HepG2 (cell line): Measurements from ENCODE around the gene RNF208. TPM values are rescaled to one million over a fixed set of nuclear protein-coding genes. Genes with fewer than 3 reads are reported as not detected.

Experiments
- ARID4A ChIP-seq: sonication (generic); formaldehyde crosslinking; IDR thresholded peaks from 2 replicates; pipeline ENCODE4 v1.5.0; 2020; ENCODE audit warnings: mild to moderate bottlenecking, missing genetic modification reagents, borderline replicate concordance
- ELF3 ChIP-seq: IDR thresholded peaks from 2 replicates; pipeline ENCODE4 v1.6.1; 2016; ENCODE audit warnings: missing genetic modification reagents, missing compliant biosample characterization
- GLI4 ChIP-seq: sonication (generic); formaldehyde crosslinking; IDR thresholded peaks from 2 replicates; pipeline ENCODE4 v1.5.1; 2020; ENCODE audit warnings: missing genetic modification reagents, mild to moderate bottlenecking, moderate library complexity, borderline replicate concordance
- GTF3A ChIP-seq: sonication (generic); formaldehyde crosslinking; conservative IDR thresholded peaks from 2 replicates; pipeline ENCODE4 v1.4.0; 2020; ENCODE audit warnings: mild to moderate bottlenecking, missing genetic modification reagents
- KLF13 ChIP-seq: sonication (generic); formaldehyde crosslinking; IDR thresholded peaks from 2 replicates; pipeline ENCODE4 v1.4.0; 2020; ENCODE audit warnings: mild to moderate bottlenecking, missing genetic modification reagents
- PAWR ChIP-seq: sonication (generic); formaldehyde crosslinking; IDR thresholded peaks from 2 replicates; pipeline ENCODE4 v1.4.0; 2020; ENCODE audit warnings: missing genetic modification reagents, mild to moderate bottlenecking, borderline replicate concordance
- RFXAP ChIP-seq: sonication (generic); formaldehyde crosslinking; IDR thresholded peaks from 2 replicates; pipeline ENCODE4 v1.4.0; 2020; ENCODE audit warnings: missing genetic modification reagents, borderline replicate concordance
- SAP130 ChIP-seq: IDR thresholded peaks from 2 replicates; pipeline ENCODE4 v1.6.1; 2016; ENCODE audit warnings: low read depth
- SMARCE1 ChIP-seq: fragments of 450-650 bp; IDR thresholded peaks from 2 replicates; pipeline ENCODE4 v1.6.1; 2017; ENCODE audit warnings: borderline replicate concordance
- SMYD3 ChIP-seq: sonication (generic); formaldehyde crosslinking; IDR thresholded peaks from 2 replicates; pipeline ENCODE4 v1.8.1; 2023; ENCODE audit warnings: mild to moderate bottlenecking, missing genetic modification reagents
- TSC22D2 ChIP-seq: sonication (generic); formaldehyde crosslinking; IDR thresholded peaks from 2 replicates; pipeline ENCODE4 v1.5.1; 2020; ENCODE audit warnings: missing genetic modification reagents, mild to moderate bottlenecking, borderline replicate concordance
- UBTF ChIP-seq: sonication (generic); formaldehyde crosslinking; IDR thresholded peaks from 2 replicates; pipeline ENCODE4 v1.4.0; 2020; ENCODE audit warnings: mild to moderate bottlenecking, missing genetic modification reagents
- ZFP36L1 ChIP-seq: sonication (generic); formaldehyde crosslinking; IDR thresholded peaks from 2 replicates; pipeline ENCODE4 v1.8.0; 2022; ENCODE audit warnings: mild to moderate bottlenecking, missing genetic modification reagents, moderate library complexity
- ZNF3 ChIP-seq: IDR thresholded peaks from 2 replicates; pipeline ENCODE4 v1.7.0; 2017; ENCODE audit warnings: inconsistent platforms
- ZNF503 ChIP-seq: sonication (generic); formaldehyde crosslinking; IDR thresholded peaks from 2 replicates; pipeline ENCODE4 v1.4.0; 2020; ENCODE audit warnings: missing genetic modification reagents
- ZNF567 ChIP-seq: sonication (generic); formaldehyde crosslinking; IDR thresholded peaks from 2 replicates; pipeline ENCODE4 v1.8.1; 2023; ENCODE audit warnings: mild to moderate bottlenecking, missing genetic modification reagents, borderline replicate concordance
- ZNF616 ChIP-seq: sonication (generic); formaldehyde crosslinking; IDR thresholded peaks from 2 replicates; pipeline ENCODE4 v1.5.0; 2020; ENCODE audit warnings: low read depth, mild to moderate bottlenecking, missing genetic modification reagents
- ZNF883 ChIP-seq: sonication (generic); formaldehyde crosslinking; IDR thresholded peaks from 2 replicates; pipeline ENCODE4 v1.5.1; 2020; ENCODE audit warnings: mild to moderate bottlenecking, missing genetic modification reagents; ENCODE audit errors: not compliant biosample characterization
- polyA plus RNA-seq, 8 experiments: library from polyadenylated mRNA; depleted of rRNA in 3 of 8; stranded (reverse) in 7 of 8; unstranded in 1 of 8; fragments of >200 nt; fragmentation: Illumina TruSeq in 4 of 8; extraction: Trizol in 4 of 8; gene quantifications; 2 replicates each; pipeline versions ENCODE4 v1.2.1 to v1.2.3, GENCODE V29; 2011 to 2016; ENCODE audit warnings: low read depth in 4 of 8, missing spikeins in 1 of 8, mixed read lengths in 1 of 8; ENCODE audit not compliant: insufficient read depth in 1 of 8
- total RNA-seq, 5 experiments: library from RNA; depleted of rRNA; stranded (reverse); fragments of >200 nt; fragmentation: Illumina TruSeq; extraction: Trizol; gene quantifications; 2 replicates each; pipeline ENCODE4 v1.2.3, GENCODE V29; 2016; ENCODE audit warnings: low read depth in 1 of 5
- TF ChIP-seq, protein P1 (sequence below): sonication (generic); formaldehyde crosslinking; IDR thresholded peaks from 2 replicates; pipeline ENCODE4 v1.4.0; 2020; ENCODE audit warnings: mild to moderate bottlenecking, missing genetic modification reagents, borderline replicate concordance

RNF208 gene
- total and polyA plus RNA-seq, 2 of the 13 experiments (the other 11 are each of a cell fraction or from before 2014, with no cell fraction given) = 1.6 to 2.1 TPM

DNA sequence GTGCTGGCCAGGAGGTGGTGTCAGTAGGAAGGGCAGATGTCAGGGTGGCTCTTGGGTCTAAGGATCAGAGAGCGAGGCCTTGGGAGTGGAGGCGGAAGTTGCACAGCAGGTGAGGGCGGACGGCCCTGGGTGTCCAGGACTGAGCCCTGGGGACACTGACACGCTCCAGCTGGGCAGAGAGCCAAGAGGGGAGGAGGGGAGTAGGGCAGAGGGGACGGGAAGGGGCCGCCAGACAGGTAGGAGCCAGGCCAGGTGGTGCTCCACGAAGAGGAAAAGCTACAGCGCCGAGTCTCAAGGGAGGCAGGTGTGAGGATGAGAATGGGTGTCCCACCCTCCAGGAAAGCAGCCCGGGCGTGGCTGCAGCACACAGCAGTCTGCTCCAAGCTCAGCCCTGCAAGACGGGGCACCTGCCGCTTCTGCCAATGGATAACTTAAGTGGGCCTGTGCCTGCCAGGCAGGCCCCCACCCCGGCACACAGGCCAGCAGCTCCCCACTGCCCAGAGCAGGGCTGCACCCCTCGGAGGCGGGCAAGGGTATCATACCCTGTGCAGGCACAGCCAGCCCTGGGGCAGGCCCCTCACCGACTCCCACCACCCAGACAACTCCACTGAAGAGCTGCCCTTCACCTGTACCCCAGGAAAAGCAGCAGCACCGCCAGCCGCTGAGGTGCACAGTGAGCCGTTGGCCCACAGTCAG, 26.4 kb downstream of the RNF208 start (continued):
- TF ChIP-seq ZNF503 (CRISPR knock-in tag) (no peak), ZNF567 (no peak), TSC22D2 (CRISPR knock-in tag) (no peak), ZFP36L1 (CRISPR knock-in tag) (no peak), GLI4 (CRISPR knock-in tag) (no peak), ARID4A (peak; percentile 34; the same call in 1 of the 2 replicates), UBTF (0 out of 2 replicates have a peak, but pooled peaks have one; percentile 17), ZNF883 (CRISPR knock-in tag) (no peak), KLF13 (CRISPR knock-in tag) (no peak), SMARCE1 (no peak), ZNF616 (no peak), PAWR (no peak), ZNF3 (CRISPR knock-in tag) (no peak), ELF3 (CRISPR knock-in tag) (peak; percentile 64; the same call in 1 of the 2 replicates), SMYD3 (no peak), SAP130 (CRISPR knock-in tag) (peak; percentile 38; the same call in 1 of the 2 replicates), GTF3A (CRISPR knock-in tag) (no peak), RFXAP (CRISPR knock-in tag) (no peak)
- TF ChIP-seq, protein P1, sequence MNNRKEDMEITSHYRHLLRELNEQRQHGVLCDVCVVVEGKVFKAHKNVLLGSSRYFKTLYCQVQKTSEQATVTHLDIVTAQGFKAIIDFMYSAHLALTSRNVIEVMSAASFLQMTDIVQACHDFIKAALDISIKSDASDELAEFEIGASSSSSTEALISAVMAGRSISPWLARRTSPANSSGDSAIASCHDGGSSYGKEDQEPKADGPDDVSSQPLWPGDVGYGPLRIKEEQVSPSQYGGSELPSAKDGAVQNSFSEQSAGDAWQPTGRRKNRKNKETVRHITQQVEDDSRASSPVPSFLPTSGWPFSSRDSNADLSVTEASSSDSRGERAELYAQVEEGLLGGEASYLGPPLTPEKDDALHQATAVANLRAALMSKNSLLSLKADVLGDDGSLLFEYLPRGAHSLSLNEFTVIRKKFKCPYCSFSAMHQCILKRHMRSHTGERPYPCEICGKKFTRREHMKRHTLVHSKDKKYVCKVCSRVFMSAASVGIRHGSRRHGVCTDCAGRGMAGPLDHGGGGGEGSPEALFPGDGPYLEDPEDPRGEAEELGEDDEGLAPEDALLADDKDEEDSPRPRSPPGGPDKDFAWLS (CRISPR knock-in tag) = no peak
